IMR-90 (cell line): Measurements from ENCODE around the gene TBATA. TPM values are rescaled to one million over a fixed set of nuclear protein-coding genes. Genes with fewer than 3 reads are reported as not detected.

Experiments
- ATAC-seq: fragments of 200-7000 bp; cut with Tn5 transposase; 2 replicates; pipeline ENCODE4 v1.9.1; 2020; ENCODE audit warnings: low read depth, mild to moderate bottlenecking, moderate library complexity
- BruUV-seq: library from RNA; stranded (reverse); fragments of 400-500 nt; replicated peaks from 2 replicates; lab custom pipeline; 2021; lab: Mats Ljungman, UMichigan
- CTCF ChIA-PET: fragments of 300-600 bp; formaldehyde crosslinking; extraction: SDS; loops from one replicate; lab custom pipeline; 2021; ENCODE audit warnings: antibody characterized with exemption; lab: Yijun Ruan, JAX
- POLR2A ChIA-PET: fragments of 300-600 bp; sonication (Branson Sonifier 250); formaldehyde crosslinking; loops from one replicate; lab custom pipeline; 2022; ENCODE audit warnings: antibody characterized with exemption; ENCODE audit not compliant: unreplicated experiment; lab: Charles Lee
- DNase-seq: peaks from one replicate; pipeline ENCODE4 v3.0.0; 2013
- H2AFZ ChIP-seq: replicated peaks from 2 replicates; pipeline ENCODE3; 2013; ENCODE audit warnings: low read length, mild to moderate bottlenecking; ENCODE audit not compliant: poor library complexity
- H2AK5ac ChIP-seq: 2 replicates; pipeline ENCODE4 v1.6.1; 2013; ENCODE audit warnings: low read depth, low read length, inconsistent platforms
- H2AK9ac ChIP-seq: replicated peaks from 2 replicates; pipeline ENCODE3; 2013; ENCODE audit warnings: mild to moderate bottlenecking, low read depth, low read length, moderate library complexity; ENCODE audit not compliant: poor library complexity
- H2BK120ac ChIP-seq: 2 replicates; pipeline ENCODE4 v1.6.1; 2013; ENCODE audit warnings: low read depth, low read length, inconsistent platforms
- H2BK15ac ChIP-seq: 3 replicates; pipeline ENCODE4 v1.6.1; 2013; ENCODE audit warnings: low read depth, low read length, inconsistent platforms
- H2BK20ac ChIP-seq: 2 replicates; pipeline ENCODE4 v1.6.1; 2013; ENCODE audit warnings: low read depth, mild to moderate bottlenecking, inconsistent platforms, low read length, moderate library complexity
- H2BK5ac ChIP-seq: 2 replicates; pipeline ENCODE4 v1.6.1; 2013; ENCODE audit warnings: mild to moderate bottlenecking, low read depth, low read length, inconsistent platforms; ENCODE audit not compliant: poor library complexity, severe bottlenecking
- H3K14ac ChIP-seq: replicated peaks from 2 replicates; pipeline ENCODE4 v1.6.1; 2013; ENCODE audit warnings: low read depth, low read length, inconsistent platforms
- H3K18ac ChIP-seq: 2 replicates; pipeline ENCODE4 v1.6.1; 2013; ENCODE audit warnings: low read depth, low read length, control low read depth
- H3K23ac ChIP-seq: 2 replicates; pipeline ENCODE4 v1.6.1; 2013; ENCODE audit warnings: low read depth, low read length, inconsistent platforms
- H3K27ac ChIP-seq: 2 replicates; pipeline ENCODE4 v1.5.1; 2013; ENCODE audit warnings: mild to moderate bottlenecking, control low read depth, low read length; ENCODE audit not compliant: insufficient read depth
- H3K27me3 ChIP-seq: 2 replicates; pipeline ENCODE4 v1.6.1; 2013; ENCODE audit warnings: low read length; ENCODE audit not compliant: control insufficient read depth, insufficient read depth
- H3K36me3 ChIP-seq: 2 replicates; pipeline ENCODE4 v1.6.1; 2013; ENCODE audit warnings: low read length, mixed read lengths; ENCODE audit not compliant: control insufficient read depth, insufficient read depth
- H3K4ac ChIP-seq: 2 replicates; pipeline ENCODE4 v1.6.1; 2013; ENCODE audit warnings: low read depth, low read length, inconsistent platforms
- H3K4me1 ChIP-seq: 2 replicates; pipeline ENCODE4 v1.6.1; 2013; ENCODE audit warnings: low read length, mixed read lengths; ENCODE audit not compliant: control insufficient read depth, insufficient read depth
- H3K4me2 ChIP-seq: 2 replicates; pipeline ENCODE4 v1.6.1; 2013; ENCODE audit warnings: low read depth, mild to moderate bottlenecking, control low read depth, low read length, moderate library complexity
- H3K4me3 ChIP-seq: 2 replicates; pipeline ENCODE4 v1.5.1; 2013; ENCODE audit warnings: low read depth, mild to moderate bottlenecking, control low read depth, low read length, moderate library complexity; ENCODE audit not compliant: insufficient read depth
- H3K56ac ChIP-seq: 2 replicates; pipeline ENCODE4 v1.6.1; 2013; ENCODE audit warnings: low read length, inconsistent platforms; ENCODE audit not compliant: insufficient read depth; ENCODE audit errors: extremely low read depth
- H3K79me1 ChIP-seq, 2 experiments: 2 replicates each; pipeline ENCODE4 v1.6.1; 2013; ENCODE audit warnings: low read length in 2 of 2, inconsistent platforms in 1 of 2, low read depth in 1 of 2
- H3K9ac ChIP-seq: 2 replicates; pipeline ENCODE4 v1.6.1; 2013; ENCODE audit warnings: low read depth, low read length, control low read depth
- H3K9me1 ChIP-seq: 2 replicates; pipeline ENCODE4 v1.6.1; 2013; ENCODE audit warnings: low read length, inconsistent platforms; ENCODE audit not compliant: insufficient read depth
- H3K9me3 ChIP-seq: 2 replicates; pipeline ENCODE4 v1.6.1; 2013; ENCODE audit warnings: low read length; ENCODE audit not compliant: control insufficient read depth, insufficient read depth
- H4K20me1 ChIP-seq: 2 replicates; pipeline ENCODE4 v1.6.1; 2013; ENCODE audit warnings: low read length, inconsistent platforms; ENCODE audit not compliant: insufficient read depth
- H4K5ac ChIP-seq: 2 replicates; pipeline ENCODE4 v1.6.1; 2013; ENCODE audit warnings: mild to moderate bottlenecking, low read depth, low read length, control low read depth
- H4K8ac ChIP-seq, 2 experiments: 2 replicates each; pipeline ENCODE4 v1.6.1; 2013; ENCODE audit warnings: low read depth in 2 of 2, low read length in 2 of 2, control low read depth in 1 of 2, inconsistent platforms in 1 of 2
- H4K91ac ChIP-seq: 2 replicates; pipeline ENCODE4 v1.6.1; 2013; ENCODE audit warnings: low read depth, low read length, inconsistent platforms; ENCODE audit not compliant: insufficient read depth
- CHD1 ChIP-seq: IDR thresholded peaks from 2 replicates; pipeline ENCODE4 v1.6.1; 2012; ENCODE audit warnings: low read depth, low read length, improper control_type of control experiment
- FOS ChIP-seq: fragments of 150-350 bp; IDR thresholded peaks from 2 replicates; pipeline ENCODE4 v1.6.1; 2016; ENCODE audit warnings: low read depth, low read length
- MAZ ChIP-seq: IDR thresholded peaks from 2 replicates; pipeline ENCODE4 v1.6.1; 2012; ENCODE audit warnings: low read depth, mild to moderate bottlenecking, low read length, improper control_type of control experiment, moderate library complexity, borderline replicate concordance
- WGBS, 2 experiments: methylation state at CpG; one replicate each; pipeline versions ENCODE4 v1.1.5 to v1.1.7; 2013; ENCODE audit warnings: missing lambda C conversion rate in 2 of 2; ENCODE audit not compliant: insufficient read length in 1 of 2; ENCODE audit errors: extremely low coverage in 2 of 2; 5-methylcytosine and 5-hydroxymethylcytosine counted together
- dilution Hi-C: fragments of 300-500 bp; cut with HindIII; formaldehyde crosslinking; loops from one replicate; pipeline ENCODE4 v1.14.3; 2018; ENCODE audit warnings: low sequenced_read_pairs; ENCODE audit not compliant: unreplicated experiment
- in situ Hi-C: fragments of 300-500 bp; cut with MboI; formaldehyde crosslinking; loops from 3 replicates; pipeline ENCODE4 v1.14.3; 2019; ENCODE audit warnings: low sequenced_read_pairs, inconsistent platforms, mixed read lengths
- intact Hi-C: fragments of 100-400 bp; cut with micrococcal nuclease; formaldehyde crosslinking; loops from 2 replicates; pipeline ENCODE4 v1.10.0; 2022
- polyA plus RNA-seq, 3 experiments: library from polyadenylated mRNA; depleted of rRNA; stranded (reverse); fragments of >200 nt; gene quantifications; 2 replicates each; pipeline ENCODE4 v1.2.3, GENCODE V29; 2012; ENCODE audit warnings: low replicate concordance in 1 of 3
- total RNA-seq: library from RNA; depleted of rRNA; stranded (reverse); fragments of >200 nt; gene quantifications from 2 replicates; pipeline ENCODE4 v1.2.3, GENCODE V29; 2012
- TF ChIP-seq, protein P1 (sequence below): fragments of 150-350 bp; IDR thresholded peaks from 2 replicates; pipeline ENCODE4 v1.6.1; 2017; ENCODE audit warnings: mild to moderate bottlenecking, antibody characterized with exemption, low read length, low read depth

The TBATA gene
- total and polyA plus RNA-seq, 2 of the 4 experiments (the other 2 are of a cell fraction), result not detected

DNA sequence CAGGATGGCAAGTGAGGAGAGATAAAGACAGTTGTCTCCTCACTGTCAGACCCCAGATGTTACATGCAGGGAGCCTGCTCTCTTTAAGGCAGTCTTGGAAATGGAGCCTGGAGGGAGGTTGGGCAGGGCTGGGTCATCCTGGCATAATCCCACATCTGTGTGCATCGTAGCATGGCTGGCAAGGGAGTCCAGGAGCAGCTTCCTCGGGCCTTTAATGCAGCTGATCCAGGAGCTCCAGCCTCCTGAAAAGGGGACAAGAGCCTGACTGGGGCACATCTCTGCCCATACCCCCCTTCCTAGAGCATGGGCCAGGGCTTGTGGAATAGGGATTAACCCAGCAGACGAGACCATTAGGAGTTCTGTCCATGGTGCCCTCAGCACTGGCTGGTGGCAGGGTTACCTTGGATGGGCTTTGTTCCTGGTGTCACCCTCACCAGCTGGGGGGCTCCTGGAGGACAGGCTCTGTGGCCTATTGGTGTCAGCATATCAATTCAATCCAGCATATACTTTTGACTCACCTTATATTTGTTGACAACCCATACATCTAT lies 34.9 kb downstream of the TBATA start:
- no peaks in the 10 kb centered on the region for H4K20me1 ChIP-seq
- in situ Hi-C loops (no loop called here), intact Hi-C loops (no loop called here), dilution Hi-C loops (no loop called here)
- H2BK120ac ChIP-seq, result no peak overlapping the region
- H2AK5ac ChIP-seq, result no peak overlapping the region
- H4K8ac ChIP-seq, result no peak overlapping the region
- no peak overlapping the region for H3K18ac ChIP-seq
- ChIA-PET CTCF (no interaction called here), POLR2A (no interaction called here)
- H3K79me1 ChIP-seq, result no peaks in the 10 kb centered on the region
- no peak overlapping the region for H3K4me3 ChIP-seq
- no peak overlapping the region for H3K9ac ChIP-seq
- H3K4me2 ChIP-seq, result no peak overlapping the region
- H3K9me1 ChIP-seq, result no peaks in the 10 kb centered on the region
- peaks cover 3% of the 10 kb centered on the region for H3K9me3 ChIP-seq
- H3K4ac ChIP-seq, result no peak overlapping the region
- DNase-seq (no peak), ATAC-seq (no peak)
- H3K27ac ChIP-seq, result no peak overlapping the region
- no peak overlapping the region for H2AFZ ChIP-seq
- H2AK9ac ChIP-seq, result no peak overlapping the region
- TF ChIP-seq FOS (no peak), MAZ (no peak), CHD1 (no peak)
- TF ChIP-seq, protein P1, sequence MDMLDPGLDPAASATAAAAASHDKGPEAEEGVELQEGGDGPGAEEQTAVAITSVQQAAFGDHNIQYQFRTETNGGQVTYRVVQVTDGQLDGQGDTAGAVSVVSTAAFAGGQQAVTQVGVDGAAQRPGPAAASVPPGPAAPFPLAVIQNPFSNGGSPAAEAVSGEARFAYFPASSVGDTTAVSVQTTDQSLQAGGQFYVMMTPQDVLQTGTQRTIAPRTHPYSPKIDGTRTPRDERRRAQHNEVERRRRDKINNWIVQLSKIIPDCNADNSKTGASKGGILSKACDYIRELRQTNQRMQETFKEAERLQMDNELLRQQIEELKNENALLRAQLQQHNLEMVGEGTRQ, result no peak
- 0% methylated on average over 1 of the region's 3 CpGs; no CpG with 5 or more reads in 1 of the 2 experiments for WGBS, 2 experiments
- no peak overlapping the region for H2BK15ac ChIP-seq
- no peak overlapping the region for H3K23ac ChIP-seq
- no TSS peak for BruUV-seq
- no peak overlapping the region for H4K5ac ChIP-seq
- no peak overlapping the region for H2BK5ac ChIP-seq
- H2BK20ac ChIP-seq, result no peak overlapping the region
- peaks cover 7% of the 10 kb centered on the region for H3K27me3 ChIP-seq
- no peak overlapping the region for H3K14ac ChIP-seq
- H4K91ac ChIP-seq, result no peak overlapping the region
- H3K56ac ChIP-seq, result no peak overlapping the region
- no peaks in the 10 kb centered on the region for H3K4me1 ChIP-seq
- no peaks in the 10 kb centered on the region for H3K36me3 ChIP-seq
